HCT116 (cell line): ENCODE measurements around the gene COL26A1. TPM values are rescaled to one million over a fixed set of nuclear protein-coding genes. Genes with fewer than 3 reads are reported as not detected.

ENCODE experiments used
- ATAC-seq: fragments of 200-7000 bp; cut with Tn5 transposase; 2 replicates; pipeline ENCODE4 v1.9.1; 2020; ENCODE audit warnings: mild to moderate bottlenecking, moderate library complexity
- BruUV-seq: library from RNA; stranded (reverse); fragments of 400-500 nt; replicated peaks from 2 replicates; lab custom pipeline; 2021; lab: Mats Ljungman, UMichigan
- CTCF ChIA-PET: fragments of 300-600 bp; sonication (Branson Sonifier 250); formaldehyde crosslinking; loops from one replicate; lab custom pipeline; 2021; ENCODE audit warnings: antibody characterized with exemption; lab: Charles Lee
- POLR2A ChIA-PET: fragments of 300-600, 350-600 bp; sonication (Branson Sonifier 250); formaldehyde crosslinking; loops from one replicate; lab custom pipeline; 2021; ENCODE audit warnings: antibody characterized with exemption; lab: Charles Lee
- RAD21 ChIA-PET, 2 experiments: fragments of 300-600 bp; sonication (Branson Sonifier 250); formaldehyde crosslinking; loops; one replicate each; lab custom pipeline; 2023; ENCODE audit warnings: low total read pairs in 2 of 2; ENCODE audit not compliant: uncharacterized antibody in 2 of 2, unreplicated experiment in 2 of 2, low non-redundant PET in 1 of 2; lab: Charles Lee
- DNase-seq: peaks from one replicate; pipeline ENCODE4 v3.0.0-alpha.2; 2010; ENCODE audit warnings: low read depth, low spot score
- H2AFZ ChIP-seq: fragments of 200-600 bp; shearing (Covaris generic), sonication (generic); 2 replicates; pipeline ENCODE4 v1.6.1; 2017; ENCODE audit warnings: low read depth, mixed run types, mixed read lengths, antibody characterized with exemption, low read length; ENCODE audit not compliant: poor library complexity, severe bottlenecking
- H3K27ac ChIP-seq: 2 replicates; pipeline ENCODE4 v1.5.1; 2012; ENCODE audit warnings: low read depth, low read length
- H3K27me3 ChIP-seq: fragments of 200-600 bp; sonication (generic); 2 replicates; pipeline ENCODE4 v1.6.1; 2016; ENCODE audit warnings: mixed run types, low read length, mixed read lengths; ENCODE audit not compliant: insufficient read depth
- H3K36me3 ChIP-seq, 2 experiments: fragments of 200-500 bp in 1 of 2; fragments of 200-600 bp in 1 of 2; sonication (Bioruptor generic) in 1 of 2; sonication (generic) in 1 of 2; 2 replicates each; pipeline versions ENCODE4 v1.5.1 to v1.6.1; 2014 to 2016; ENCODE audit warnings: low read length in 2 of 2, inconsistent platforms in 1 of 2, mixed read lengths in 1 of 2, mixed run types in 1 of 2; ENCODE audit not compliant: insufficient read depth in 2 of 2, control insufficient read depth in 1 of 2
- H3K4me1 ChIP-seq, 2 experiments: fragments of 200-600 bp in 1 of 2; sonication (generic) in 1 of 2; 2 replicates each; pipeline versions ENCODE4 v1.5.1 to v1.6.1; 2012 to 2017; ENCODE audit warnings: low read length in 2 of 2, inconsistent platforms in 1 of 2, mild to moderate bottlenecking in 1 of 2, mixed read lengths in 1 of 2, mixed run types in 1 of 2, moderate library complexity in 1 of 2; ENCODE audit not compliant: insufficient read depth in 2 of 2, control insufficient read depth in 1 of 2
- H3K4me2 ChIP-seq: fragments of 200-600 bp; sonication (generic); 2 replicates; pipeline ENCODE4 v1.6.1; 2017; ENCODE audit warnings: mixed run types, low read length, mixed read lengths
- H3K4me3 ChIP-seq, 2 experiments: fragments of 200-600 bp in 1 of 2; sonication (generic) in 1 of 2; replicated peaks in 1 of 2; 2 replicates each; pipeline ENCODE4 v1.5.1; 2011 to 2016; ENCODE audit warnings: low read length in 2 of 2, control low read depth in 1 of 2, low read depth in 1 of 2, mild to moderate bottlenecking in 1 of 2, mixed read lengths in 1 of 2, mixed run types in 1 of 2
- H3K79me2 ChIP-seq: fragments of 200-600 bp; sonication (generic); 2 replicates; pipeline ENCODE4 v1.6.1; 2017; ENCODE audit warnings: mild to moderate bottlenecking, mixed run types, low read length, moderate library complexity, mixed read lengths; ENCODE audit not compliant: insufficient read depth
- H3K9ac ChIP-seq: fragments of 200-600 bp; sonication (generic); 2 replicates; pipeline ENCODE4 v1.6.1; 2016; ENCODE audit warnings: low read length, mixed read lengths
- H3K9me2 ChIP-seq: fragments of 200-600 bp; sonication (generic), shearing (Covaris generic); 2 replicates; pipeline ENCODE4 v1.6.1; 2017; ENCODE audit warnings: mixed run types, mild to moderate bottlenecking, moderate library complexity; ENCODE audit not compliant: insufficient read depth
- H3K9me3 ChIP-seq, 2 experiments: fragments of 200-500 bp in 1 of 2; fragments of 200-600 bp in 1 of 2; sonication (Bioruptor generic) in 1 of 2; sonication (generic) in 1 of 2; 2 replicates each; pipeline ENCODE4 v1.6.1; 2014 to 2017; ENCODE audit warnings: low read length in 2 of 2, mixed read lengths in 2 of 2, inconsistent platforms in 1 of 2, low read depth in 1 of 2, mild to moderate bottlenecking in 1 of 2, mixed run types in 1 of 2, moderate library complexity in 1 of 2; ENCODE audit not compliant: control insufficient read depth in 1 of 2, insufficient read depth in 1 of 2
- H4K20me1 ChIP-seq: fragments of 200-600 bp; sonication (generic), shearing (Covaris generic); 2 replicates; pipeline ENCODE4 v1.6.1; 2017; ENCODE audit warnings: mixed run types, mild to moderate bottlenecking, moderate library complexity; ENCODE audit not compliant: insufficient read depth
- ATF3 ChIP-seq: IDR thresholded peaks from 2 replicates; pipeline ENCODE4 v1.6.1; 2012
- CBX3 ChIP-seq: IDR thresholded peaks from 2 replicates; pipeline ENCODE4 v1.6.1; 2012; ENCODE audit warnings: low read depth
- CTCF ChIP-seq, 3 experiments: fragments of 200-600 bp in 1 of 3; sonication (generic) in 1 of 3; IDR thresholded peaks in 2 of 3; conservative IDR thresholded peaks in 1 of 3; 2 replicates each; pipeline ENCODE4 v1.5.1; 2012 to 2017; ENCODE audit warnings: low read depth in 2 of 3, low read length in 2 of 3, antibody characterized with exemption in 1 of 3, borderline replicate concordance in 1 of 3, control low read depth in 1 of 3, mild to moderate bottlenecking in 1 of 3, mixed read lengths in 1 of 3, mixed run types in 1 of 3, moderate library complexity in 1 of 3; ENCODE audit not compliant: insufficient read depth in 1 of 3
- ELF1 ChIP-seq: IDR thresholded peaks from 2 replicates; pipeline ENCODE4 v1.6.1; 2012; ENCODE audit warnings: low read depth, borderline replicate concordance
- FOSL1 ChIP-seq: IDR thresholded peaks from 2 replicates; pipeline ENCODE4 v1.6.1; 2012; ENCODE audit warnings: low read depth
- MAX ChIP-seq: IDR thresholded peaks from 2 replicates; pipeline ENCODE4 v1.6.1; 2012
- RAD21 ChIP-seq: IDR thresholded peaks from 2 replicates; pipeline ENCODE4 v1.6.1; 2012; ENCODE audit warnings: low read depth, mild to moderate bottlenecking
- SIN3A ChIP-seq: IDR thresholded peaks from 2 replicates; pipeline ENCODE4 v1.6.1; 2012; ENCODE audit warnings: low read depth
- SRF ChIP-seq: IDR thresholded peaks from 2 replicates; pipeline ENCODE4 v1.6.1; 2012; ENCODE audit warnings: low read depth
- YY1 ChIP-seq: IDR thresholded peaks from 2 replicates; pipeline ENCODE4 v1.6.1; 2011; ENCODE audit warnings: low read length, low read depth, moderate library complexity, mild to moderate bottlenecking; ENCODE audit not compliant: insufficient replicate concordance; ENCODE audit errors: extremely low read depth
- ZFX ChIP-seq: fragments of 450-650 bp; IDR thresholded peaks from 2 replicates; pipeline ENCODE4 v1.6.1; 2017
- ZNF274 ChIP-seq: fragments of 200-500 bp; sonication (Bioruptor generic); IDR thresholded peaks from 2 replicates; pipeline ENCODE4 v1.6.1; 2014; ENCODE audit warnings: mild to moderate bottlenecking, low read depth, low read length, inconsistent platforms
- intact Hi-C: fragments of 100-400 bp; cut with micrococcal nuclease; formaldehyde crosslinking; loops from 2 replicates; pipeline ENCODE4 v1.10.0; 2022
- total RNA-seq: library from RNA; stranded (reverse); gene quantifications from one replicate; pipeline ENCODE4 v1.2.1, GENCODE V29; 2021; ENCODE audit not compliant: unreplicated experiment

Gene COL26A1
- total RNA-seq, 1 experiment from 2014 or later, result 0.27 TPM

- intact Hi-C loops, result loop anchor here (2.0 kb wide), 1 partner anchor 47 kb away; no protein-coding TSS in a partner anchor
- no peak for ATAC-seq
- CTCF ChIA-PET, result interaction anchor here (0.7 to 1.8 kb wide), 7 partner anchors 9 to 844 kb away, joined by 3 to 7 read pairs (median 3); no protein-coding TSS in a partner anchor
These were observed 48.8 kb downstream of the COL26A1 start for GRCh38 chr7:101411508-101411874.

GRCh38 chr7:101412976-101413375, 50.3 kb downstream of the COL26A1 start:
- no peaks in the 10 kb centered on the region for H3K79me2 ChIP-seq
- H4K20me1 ChIP-seq, result no peaks in the 10 kb centered on the region
- no peak overlapping the region for H2AFZ ChIP-seq
- DNase-seq, result no peak
- H3K9ac ChIP-seq, result no peak overlapping the region
- H3K9me3 ChIP-seq, result peaks cover 8 to 12% of the 10 kb centered on the region in 2 experiments; a peak in 2 of 4 replicates
- H3K4me3 ChIP-seq, result no peak overlapping the region
- H3K4me2 ChIP-seq, result no peak overlapping the region
- intact Hi-C loops, result no loop called here
- ChIA-PET RAD21 (no interaction called here), CTCF (no interaction called here), POLR2A (no interaction called here)
- BruUV-seq, result no TSS peak
- H3K36me3 ChIP-seq, result no peaks in the 10 kb centered on the region
- H3K9me2 ChIP-seq, result no peaks in the 10 kb centered on the region
- peaks cover 0 to 8% of the 10 kb centered on the region in 2 experiments; a peak in 2 of 4 replicates for H3K4me1 ChIP-seq
- H3K27ac ChIP-seq, result no peak overlapping the region
- no peaks in the 10 kb centered on the region for H3K27me3 ChIP-seq
- ATAC-seq, result no peak
- TF ChIP-seq RAD21 (no peak), FOSL1 (no peak), ZNF274 (no peak), CBX3 (no peak), ZFX (no peak), MAX (no peak), SRF (no peak), ATF3 (no peak), ELF1 (no peak), YY1 (no peak)
- TF ChIP-seq, all 23 proteins: peak for 0

More at GRCh38 chr7:101411508-101411874, 48.8 kb downstream of the COL26A1 start:
- peak overlapping the region; percentile 22; the same call in 1 of the 2 replicates for H3K4me2 ChIP-seq
- H3K9me2 ChIP-seq, result no peaks in the 10 kb centered on the region
- H3K4me1 ChIP-seq, result peaks cover 0 to 6% of the 10 kb centered on the region in 2 experiments; a peak in 2 of 4 replicates
- no TSS peak for BruUV-seq
- no peaks in the 10 kb centered on the region for H4K20me1 ChIP-seq
- RAD21 ChIA-PET, result no interaction called here
- no peaks in the 10 kb centered on the region for H3K79me2 ChIP-seq
- no peak overlapping the region for H3K9ac ChIP-seq
- H2AFZ ChIP-seq, result no peak overlapping the region
- TF ChIP-seq CTCF (IDR thresholded peaks at IDR 0.05 in 2 of 3, conservative IDR thresholded peaks at IDR 0.05 in 1 of 3; ENCODE audit: borderline replicate concordance in 1 of 3, insufficient read depth in 1 of 3, low read depth in 2 of 3, low read length in 2 of 3) (0 out of 6 replicates have a peak, but pooled peaks of 1 of the 3 experiments have one; percentile 12), SIN3A (no peak)
- H3K27ac ChIP-seq, result no peak overlapping the region
- no peak for DNase-seq
- no peaks in the 10 kb centered on the region for H3K36me3 ChIP-seq
- H3K9me3 ChIP-seq, result peaks cover 8 to 12% of the 10 kb centered on the region in 2 experiments; a peak in 2 of 4 replicates
- H3K4me3 ChIP-seq, result no peak overlapping the region
- H3K27me3 ChIP-seq, result no peaks in the 10 kb centered on the region
- POLR2A ChIA-PET, result interaction anchor here (0.7 to 1.2 kb wide), 2 partner anchors 20 to 38 kb away, joined by 3 to 4 read pairs; no protein-coding TSS in a partner anchor
